Loucy (cell line): ENCODE data around the gene DEDD.

Experiments used
- H2AFZ ChIP-seq: fragments of 200-600 bp; sonication (generic); 2 replicates; pipeline ENCODE4 v1.6.0; 2016; ENCODE audit warnings: antibody characterized with exemption, mild to moderate bottlenecking, low read length, moderate library complexity
- H3F3A ChIP-seq: fragments of 200-600 bp; 2 replicates; pipeline ENCODE4 v1.6.0; 2016; ENCODE audit warnings: antibody characterized with exemption, low read depth, mild to moderate bottlenecking
- H3K27me3 ChIP-seq: fragments of 200-600 bp; sonication (generic); 2 replicates; pipeline ENCODE4 v1.6.1; 2014; ENCODE audit warnings: low read length, mild to moderate bottlenecking; ENCODE audit not compliant: insufficient read depth, poor library complexity, severe bottlenecking
- H3K36me3 ChIP-seq: fragments of 200-600 bp; sonication (generic); 2 replicates; pipeline ENCODE4 v1.6.1; 2016; ENCODE audit warnings: low read length; ENCODE audit not compliant: insufficient read depth
- H3K4me1 ChIP-seq: fragments of 200-600 bp; sonication (generic); 2 replicates; pipeline ENCODE4 v1.5.1; 2014; ENCODE audit warnings: low read length, mild to moderate bottlenecking; ENCODE audit not compliant: insufficient read depth, poor library complexity, severe bottlenecking
- H3K4me2 ChIP-seq: fragments of 200-600 bp; sonication (generic); 2 replicates; pipeline ENCODE4 v1.6.0; 2014; ENCODE audit warnings: antibody characterized with exemption, low read length, low read depth, mild to moderate bottlenecking; ENCODE audit not compliant: poor library complexity, severe bottlenecking
- H3K4me3 ChIP-seq: fragments of 200-600 bp; sonication (generic); 2 replicates; pipeline ENCODE4 v1.5.1; 2014; ENCODE audit warnings: low read length, mild to moderate bottlenecking, mixed read lengths; ENCODE audit not compliant: poor library complexity, severe bottlenecking
- H3K79me2 ChIP-seq: fragments of 200-600 bp; sonication (generic); 2 replicates; pipeline ENCODE4 v1.6.1; 2014; ENCODE audit warnings: low read length; ENCODE audit not compliant: insufficient read depth
- H3K9ac ChIP-seq: fragments of 200-600 bp; sonication (generic); 2 replicates; pipeline ENCODE4 v1.6.0; 2014; ENCODE audit warnings: mild to moderate bottlenecking, low read depth, low read length, moderate library complexity; ENCODE audit not compliant: poor library complexity, severe bottlenecking
- H3K9me2 ChIP-seq: fragments of 200-600 bp; sonication (generic); replicated peaks from 2 replicates; pipeline ENCODE4 v1.6.1; 2016; ENCODE audit warnings: low read depth, low read length, mixed read lengths
- H3K9me3 ChIP-seq: fragments of 200-600 bp; sonication (generic); 2 replicates; pipeline ENCODE4 v1.6.1; 2014; ENCODE audit warnings: mild to moderate bottlenecking, antibody characterized with exemption, low read length, low read depth; ENCODE audit not compliant: insufficient read depth
- H4K20me1 ChIP-seq: fragments of 200-600 bp; sonication (generic); 2 replicates; pipeline ENCODE4 v1.6.0; 2014; ENCODE audit warnings: antibody characterized with exemption, low read length, mild to moderate bottlenecking; ENCODE audit not compliant: insufficient read depth, poor library complexity, severe bottlenecking
- EZH2phosphoT487 ChIP-seq: fragments of 200-600 bp; IDR thresholded peaks from 2 replicates; pipeline ENCODE4 v1.6.1; 2018; ENCODE audit warnings: antibody characterized with exemption, mild to moderate bottlenecking, moderate library complexity, borderline replicate concordance
- TF ChIP-seq, protein P1 (sequence below): fragments of 200-600 bp; sonication (generic); conservative IDR thresholded peaks from 2 replicates; pipeline ENCODE4 v1.5.1; 2014; ENCODE audit warnings: mild to moderate bottlenecking, antibody characterized with exemption, low read length

DEDD gene, protein sequence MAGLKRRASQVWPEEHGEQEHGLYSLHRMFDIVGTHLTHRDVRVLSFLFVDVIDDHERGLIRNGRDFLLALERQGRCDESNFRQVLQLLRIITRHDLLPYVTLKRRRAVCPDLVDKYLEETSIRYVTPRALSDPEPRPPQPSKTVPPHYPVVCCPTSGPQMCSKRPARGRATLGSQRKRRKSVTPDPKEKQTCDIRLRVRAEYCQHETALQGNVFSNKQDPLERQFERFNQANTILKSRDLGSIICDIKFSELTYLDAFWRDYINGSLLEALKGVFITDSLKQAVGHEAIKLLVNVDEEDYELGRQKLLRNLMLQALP

DNA sequence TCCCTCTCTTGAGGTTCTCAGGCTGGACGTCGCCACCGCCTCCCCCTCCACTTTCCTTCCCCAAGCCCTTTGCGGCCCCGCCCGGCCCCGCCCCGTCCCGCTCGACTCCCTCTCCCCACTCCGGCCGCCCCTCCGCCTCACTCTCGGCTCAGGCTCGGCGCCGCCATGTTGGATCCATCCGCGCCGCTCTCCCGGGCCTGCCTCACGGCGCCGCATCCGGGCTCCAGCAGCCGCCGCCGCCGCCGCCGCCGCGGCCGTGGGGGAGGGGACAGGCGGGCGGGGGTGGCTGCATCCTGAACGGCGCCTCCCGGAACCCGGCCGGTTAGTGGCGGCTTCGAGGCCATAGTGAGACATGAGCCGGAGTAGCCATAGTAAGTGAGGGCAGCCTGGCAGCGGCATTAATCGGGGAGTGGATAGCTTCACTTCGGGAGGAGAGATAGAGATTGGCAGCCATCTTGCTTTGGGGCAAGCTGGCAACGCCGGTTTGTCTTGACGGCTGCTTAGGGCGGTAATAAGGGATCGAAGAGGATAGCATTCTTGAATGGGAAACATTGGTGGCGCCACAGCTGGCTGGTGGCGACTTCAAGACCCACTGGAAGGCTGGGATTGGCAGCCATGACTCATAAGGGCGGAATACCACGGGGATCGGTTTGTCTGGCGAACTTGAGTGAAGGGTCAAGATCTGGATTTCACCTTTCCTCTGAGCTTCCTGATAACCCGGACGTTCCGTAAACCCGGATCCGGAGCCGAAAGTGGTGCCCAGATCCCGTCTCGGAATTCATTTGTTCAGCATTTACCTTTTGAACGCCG is at the start of gene DEDD:
Gene DEDD (minus strand): TSS at position 258 of the 810 bp plus-strand sequence. CDS start 8,205 bp downstream, outside the sequence.
- Histone ChIP-seq H3K27me3 (no peaks in the 10 kb centered on the region), H3F3A (0 out of 2 replicates have a peak, but pooled peaks cover 3% of the 10 kb centered on the region), H3K9me3 (no peaks in the 10 kb centered on the region), H3K36me3 (peaks cover 14% of the 10 kb centered on the region; the same call in 1 of the 2 replicates), H3K4me2 (peak within 1 kb of the TSS; percentile 95), H3K4me3 (peak within 1 kb of the TSS; percentile 95), H3K4me1 (peaks cover 51% of the 10 kb centered on the region), H2AFZ (peak within 1 kb of the TSS; percentile 91), H3K9me2 (no peaks in the 10 kb centered on the region), H4K20me1 (peaks cover 10% of the 10 kb centered on the region), H3K9ac (peak within 1 kb of the TSS; percentile 88), H3K79me2 (peaks cover 68% of the 10 kb centered on the region)
- no peak for TF ChIP-seq EZH2phosphoT487
- TF ChIP-seq, protein P1, sequence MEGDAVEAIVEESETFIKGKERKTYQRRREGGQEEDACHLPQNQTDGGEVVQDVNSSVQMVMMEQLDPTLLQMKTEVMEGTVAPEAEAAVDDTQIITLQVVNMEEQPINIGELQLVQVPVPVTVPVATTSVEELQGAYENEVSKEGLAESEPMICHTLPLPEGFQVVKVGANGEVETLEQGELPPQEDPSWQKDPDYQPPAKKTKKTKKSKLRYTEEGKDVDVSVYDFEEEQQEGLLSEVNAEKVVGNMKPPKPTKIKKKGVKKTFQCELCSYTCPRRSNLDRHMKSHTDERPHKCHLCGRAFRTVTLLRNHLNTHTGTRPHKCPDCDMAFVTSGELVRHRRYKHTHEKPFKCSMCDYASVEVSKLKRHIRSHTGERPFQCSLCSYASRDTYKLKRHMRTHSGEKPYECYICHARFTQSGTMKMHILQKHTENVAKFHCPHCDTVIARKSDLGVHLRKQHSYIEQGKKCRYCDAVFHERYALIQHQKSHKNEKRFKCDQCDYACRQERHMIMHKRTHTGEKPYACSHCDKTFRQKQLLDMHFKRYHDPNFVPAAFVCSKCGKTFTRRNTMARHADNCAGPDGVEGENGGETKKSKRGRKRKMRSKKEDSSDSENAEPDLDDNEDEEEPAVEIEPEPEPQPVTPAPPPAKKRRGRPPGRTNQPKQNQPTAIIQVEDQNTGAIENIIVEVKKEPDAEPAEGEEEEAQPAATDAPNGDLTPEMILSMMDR: peak; percentile 34

DNA sequence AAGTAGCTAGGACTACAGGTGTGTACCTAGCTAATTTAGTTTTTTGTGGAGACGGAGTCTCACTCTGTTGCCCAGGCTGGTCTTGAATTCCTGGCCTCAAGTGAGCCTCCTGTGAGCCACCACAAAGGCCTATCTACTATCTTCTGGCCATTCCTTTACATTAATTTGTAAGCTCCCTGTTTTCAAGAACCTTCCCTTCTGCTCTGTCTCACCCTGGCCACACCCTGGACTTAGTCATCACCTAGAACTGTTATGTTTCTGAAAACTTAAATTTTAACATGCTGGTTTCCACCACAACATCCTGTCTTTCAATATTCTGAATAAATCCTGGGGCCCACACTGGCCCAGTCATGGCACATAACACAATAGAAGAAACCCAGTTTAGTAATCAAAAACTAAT is 49.7 kb upstream of the DEDD start:
- Histone ChIP-seq H3K4me3 (peak overlapping the region; percentile 36), H2AFZ (peak overlapping the region; percentile 27; the same call in 1 of the 2 replicates), H3K9ac (peak overlapping the region; percentile 25), H3F3A (0 out of 2 replicates have a peak, but pooled peaks cover 5% of the 10 kb centered on the region), H3K4me1 (peaks cover 52% of the 10 kb centered on the region), H3K27me3 (no peaks in the 10 kb centered on the region), H4K20me1 (no peaks in the 10 kb centered on the region), H3K9me3 (no peaks in the 10 kb centered on the region), H3K9me2 (no peaks in the 10 kb centered on the region), H3K79me2 (peaks cover under 1% of the 10 kb centered on the region; the same call in 1 of the 2 replicates), H3K4me2 (peak overlapping the region; percentile 59), H3K36me3 (no peaks in the 10 kb centered on the region)
- no peak for TF ChIP-seq EZH2phosphoT487
- TF ChIP-seq, protein P1: no peak

DNA sequence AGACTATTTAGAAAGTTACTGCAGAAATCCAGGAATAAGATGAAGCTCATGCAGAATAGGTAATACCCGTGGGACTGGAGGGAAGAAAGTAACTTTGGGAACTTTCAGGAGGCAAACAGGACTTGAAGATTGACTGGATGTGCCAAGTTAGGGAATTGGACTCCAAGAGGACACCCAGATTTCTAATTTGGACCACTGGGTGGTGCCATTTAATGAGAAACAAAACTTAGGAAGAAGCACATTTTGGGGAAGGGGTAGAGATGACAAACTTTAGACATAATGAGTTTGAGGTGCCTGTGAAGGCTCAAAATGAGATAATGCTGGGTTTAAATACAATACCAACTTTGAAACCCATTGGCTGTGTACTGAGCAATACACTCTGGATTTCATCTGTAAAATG is 48.2 kb upstream of the DEDD start:
- Histone ChIP-seq H3K9ac (no peak overlapping the region), H3K9me2 (no peaks in the 10 kb centered on the region), H3K27me3 (no peaks in the 10 kb centered on the region), H4K20me1 (peaks cover 6% of the 10 kb centered on the region), H3K36me3 (no peaks in the 10 kb centered on the region), H3K4me1 (peaks cover 50% of the 10 kb centered on the region), H3K4me2 (no peak overlapping the region), H3K79me2 (peaks cover 16% of the 10 kb centered on the region), H3K9me3 (no peaks in the 10 kb centered on the region), H3F3A (0 out of 2 replicates have a peak, but pooled peaks cover 1% of the 10 kb centered on the region), H3K4me3 (no peak overlapping the region), H2AFZ (no peak overlapping the region)
- TF ChIP-seq EZH2phosphoT487: no peak
- TF ChIP-seq, protein P1: peak; percentile 66
